K562 treated with DMSO at 1 percent for 48 hours (cell line): ENCODE measurements around the gene GNS. TPM values are rescaled to one million over a fixed set of nuclear protein-coding genes. Genes with fewer than 3 reads are reported as not detected.

Experiments used
- total RNA-seq: library from RNA; unstranded; fragments of 300-600 nt; gene quantifications from 2 replicates; pipeline ENCODE4 v1.2.3, GENCODE V29; 2022; ENCODE audit warnings: low replicate concordance; ENCODE audit errors: extremely low read depth

The GNS gene
- not detected in 2 replicates for total RNA-seq

GRCh38 chr12:64759035-64759894 lies at the start of gene GNS:
Gene GNS (minus strand): TSS chr12:64759406. CDS start chr12:64759276, 130 bp downstream.

Other genes with a start within 250 kb of the GNS start
- not detected in 2 replicates for gene RASSF3, start 148.9 kb downstream of the GNS start, total RNA-seq
- not detected in 2 replicates for gene TBC1D30, start 65.2 kb upstream of the GNS start, total RNA-seq